T-helper 22 cell (primary cell): Measurements from ENCODE around the gene HYAL2.
A peak's percentile ranks its signal among the peaks of the same experiment; 100 is the strongest.
"Not testable (repeated sequence)": the region's sequence is repeated elsewhere in the genome, so short reads cannot be mapped to it uniquely, and the experiment has no call there.

Experiments
- DNase-seq: peaks from one replicate; pipeline ENCODE4 v3.0.0-alpha.2; 2020; ENCODE audit warnings: low read depth

Gene HYAL2

DNA sequence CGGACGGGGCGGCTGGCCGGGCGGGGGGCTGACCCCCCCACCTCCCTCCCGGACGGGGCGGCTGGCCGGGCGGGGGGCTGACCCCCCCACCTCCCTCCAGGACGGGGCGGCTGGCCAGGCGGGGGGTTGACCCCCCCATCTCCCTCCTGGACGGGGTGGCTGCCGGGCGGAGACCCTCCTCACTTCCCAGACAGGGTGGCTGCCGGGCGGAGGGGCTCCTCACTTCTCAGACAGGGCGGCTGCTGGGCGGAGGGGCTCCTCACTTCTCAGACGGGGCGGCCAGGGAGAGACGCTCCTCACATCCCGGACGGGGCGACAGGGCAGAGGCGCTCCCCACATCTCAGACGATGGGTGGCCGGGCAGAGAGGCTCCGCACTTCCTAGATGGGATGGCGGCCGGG, 10.5 kb downstream of the HYAL2 start:
- not testable (repeated sequence) for DNase-seq

DNA sequence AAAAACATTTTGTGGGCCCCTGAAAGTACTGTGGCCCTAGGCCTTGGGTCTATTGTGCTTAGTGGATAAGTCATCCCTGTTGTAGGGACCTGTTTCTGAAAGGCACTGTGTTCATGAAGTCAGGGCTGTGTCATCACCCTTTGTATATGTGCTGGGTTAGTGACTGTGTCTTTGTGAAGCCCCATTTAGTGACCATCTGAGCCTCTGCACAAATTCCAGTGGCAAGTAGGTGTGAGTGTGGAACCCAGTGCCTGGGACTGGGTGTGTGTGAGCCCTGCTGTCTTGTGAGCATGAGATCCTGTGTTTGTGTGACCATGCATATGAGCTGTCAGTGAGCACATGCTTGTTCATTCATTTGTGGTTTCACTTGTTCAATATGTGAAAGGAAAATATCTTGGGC, 17.9 kb downstream of the HYAL2 start:
- DNase-seq = no peak

DNA sequence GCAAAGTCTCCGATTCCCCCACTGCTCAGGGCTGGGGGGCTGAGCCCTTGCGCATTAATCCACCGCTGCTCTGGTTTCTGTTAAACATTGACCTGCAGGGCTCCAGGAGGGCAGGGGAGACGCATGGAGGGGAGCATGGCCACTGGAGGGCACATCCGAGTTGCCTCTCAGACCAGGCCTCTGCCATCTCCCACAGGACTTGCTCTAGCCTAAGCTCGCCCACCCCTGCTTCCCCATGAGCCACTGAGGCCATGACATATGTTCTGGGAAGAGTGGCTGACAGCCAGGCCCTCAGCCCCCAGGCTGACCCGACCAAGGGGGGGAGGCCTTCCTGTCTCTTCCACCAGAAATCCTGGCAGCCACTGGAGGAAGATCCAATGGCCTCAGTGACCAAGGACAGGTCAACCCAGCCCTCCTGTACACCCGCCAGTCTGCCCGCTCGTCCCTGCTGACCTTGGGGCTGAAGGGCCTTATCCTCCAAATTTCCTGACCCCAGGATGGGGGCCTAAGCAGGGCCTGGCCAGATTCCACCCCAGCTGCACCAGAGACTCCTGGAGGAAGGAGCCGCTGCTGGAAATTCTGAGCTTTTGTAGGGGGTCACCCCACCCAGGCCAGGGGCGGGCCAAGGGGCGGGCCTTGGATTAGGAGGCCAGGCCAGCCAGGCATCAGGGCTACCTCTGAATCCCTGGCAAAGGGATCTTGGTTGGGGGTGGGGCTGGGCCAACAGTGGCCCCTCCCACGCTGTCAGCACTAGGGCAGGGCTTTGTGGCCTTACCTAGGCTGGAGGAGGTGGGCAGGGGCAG, 19.3 kb downstream of the HYAL2 start, which contains the start of gene HYAL1:
HYAL1 (minus strand) TSS at position 562 of the 803 bp plus-strand sequence. CDS start 618 bp downstream, outside the sequence.
- DNase-seq = no peak

DNA sequence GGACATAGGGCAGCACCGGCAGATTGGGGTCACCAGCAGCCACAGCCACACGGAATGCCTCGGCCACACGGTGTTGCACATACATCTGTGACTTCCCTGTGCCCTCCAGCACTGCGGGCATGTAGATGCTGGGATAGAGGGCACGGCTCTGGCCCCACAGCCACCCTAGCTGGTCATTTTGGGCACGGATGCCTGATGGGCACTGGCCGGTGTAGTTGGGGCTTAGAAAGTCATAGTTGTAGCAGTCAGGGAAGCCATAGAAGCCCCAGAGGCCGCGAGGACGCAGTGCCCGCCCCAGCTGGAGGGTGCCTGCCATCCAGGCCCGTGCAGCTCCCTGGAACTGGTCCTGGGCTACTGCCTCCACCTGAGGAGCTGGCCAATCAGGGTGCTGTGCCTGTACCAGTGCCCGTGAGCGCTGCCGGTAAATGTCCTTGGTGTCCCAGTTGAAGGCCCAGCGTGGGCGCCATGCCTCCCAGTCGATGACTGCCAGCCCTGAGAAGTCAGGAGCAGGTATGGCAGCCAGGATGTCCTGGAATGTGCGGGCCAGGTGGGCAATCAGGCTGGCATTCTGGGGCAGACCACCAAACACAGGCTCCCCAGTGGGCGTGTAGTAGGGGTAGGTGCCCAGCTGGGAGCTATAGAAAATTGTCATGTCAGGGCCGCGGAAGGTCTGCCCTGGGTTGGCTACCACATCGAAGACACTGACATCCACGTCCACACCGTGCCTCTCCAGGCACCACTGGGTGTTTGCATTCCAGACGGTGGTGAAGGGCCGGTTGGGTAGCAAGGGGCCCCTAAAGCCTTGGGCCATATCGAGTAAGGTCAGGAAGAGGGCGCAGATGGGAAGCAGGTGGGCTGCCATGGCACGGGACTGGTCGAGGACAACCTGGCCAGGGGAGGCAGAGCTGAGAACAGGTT, 20.2 kb downstream of the HYAL2 start:
- no peak for DNase-seq

DNA sequence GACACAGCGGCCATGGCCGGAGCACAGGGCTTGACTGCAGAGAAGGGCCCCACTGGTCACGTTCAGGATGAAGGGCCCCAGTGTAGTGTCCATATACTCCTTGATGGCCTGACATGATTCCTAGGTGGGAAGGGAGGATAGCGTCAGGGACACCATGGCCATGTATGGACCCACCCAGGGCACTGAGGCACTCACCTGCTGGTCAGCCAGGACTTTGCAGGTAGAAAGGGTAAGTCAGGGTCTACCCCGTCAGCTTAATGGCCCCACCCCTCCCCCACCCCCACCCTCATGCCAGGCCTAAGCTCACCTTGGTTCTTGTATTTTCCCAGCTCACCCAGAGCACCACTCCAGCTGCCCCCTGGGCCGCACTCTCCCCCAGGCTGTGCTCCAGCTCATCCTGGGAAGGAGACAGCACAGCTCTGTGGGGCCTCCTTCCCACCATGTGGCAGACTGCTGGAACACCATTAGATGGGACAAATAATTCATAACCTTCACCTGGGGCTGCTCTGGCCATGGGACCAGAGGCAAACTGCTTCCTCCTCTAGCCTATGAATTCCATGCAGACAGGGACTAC, 21.8 kb downstream of the HYAL2 start:
- no peak for DNase-seq

DNA sequence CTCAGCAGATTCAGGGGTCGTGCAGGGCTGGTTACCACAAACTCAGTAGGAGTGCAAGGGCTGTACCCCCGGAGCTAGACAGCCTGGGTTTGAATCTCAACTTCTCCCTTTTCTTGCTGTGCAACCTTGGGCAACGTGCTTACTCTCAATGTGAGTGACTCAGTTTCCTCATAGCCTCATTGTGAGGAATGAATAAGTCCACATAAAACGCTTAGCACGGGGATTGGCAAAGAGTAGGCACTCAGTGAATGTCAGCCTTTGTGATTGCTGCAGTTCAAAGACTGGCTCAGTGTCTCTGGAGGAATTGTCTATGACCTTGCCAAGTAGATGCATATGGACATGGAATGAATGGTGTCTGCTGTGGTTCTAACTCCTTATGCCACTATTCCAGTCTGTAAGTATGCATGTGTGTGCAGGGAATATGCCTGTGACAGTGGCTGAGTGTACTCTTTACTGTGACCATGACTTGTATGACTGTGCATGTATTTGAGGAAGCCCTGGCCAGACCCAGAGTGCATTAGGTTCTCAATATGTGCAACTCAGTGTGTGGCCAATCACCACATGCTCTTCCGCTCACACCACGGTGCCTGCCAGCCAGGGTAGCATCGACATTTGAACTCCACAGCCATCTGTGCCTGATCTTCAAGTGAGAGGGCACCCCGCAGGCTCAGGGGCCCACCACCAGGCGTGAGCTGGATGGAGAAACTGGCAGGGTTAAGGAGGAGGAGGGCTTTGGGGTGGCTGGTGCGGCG, 22.4 kb downstream of the HYAL2 start:
- no peak for DNase-seq

DNA sequence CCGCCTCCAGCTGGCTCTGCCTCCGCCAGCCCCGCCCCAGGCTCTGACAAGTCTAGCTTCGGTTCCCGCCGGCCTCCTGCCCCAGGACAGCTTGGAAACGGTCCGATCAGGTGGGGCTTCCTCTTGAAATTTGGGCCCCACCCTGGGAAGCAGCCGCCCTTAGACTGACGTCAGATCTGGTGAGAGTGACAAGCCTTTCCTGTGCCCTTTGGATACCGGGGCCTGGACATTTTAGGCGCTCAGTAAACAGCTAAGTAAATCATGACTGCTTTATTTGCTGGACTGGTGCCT, 23.0 kb downstream of the HYAL2 start:
- no peak for DNase-seq

DNA sequence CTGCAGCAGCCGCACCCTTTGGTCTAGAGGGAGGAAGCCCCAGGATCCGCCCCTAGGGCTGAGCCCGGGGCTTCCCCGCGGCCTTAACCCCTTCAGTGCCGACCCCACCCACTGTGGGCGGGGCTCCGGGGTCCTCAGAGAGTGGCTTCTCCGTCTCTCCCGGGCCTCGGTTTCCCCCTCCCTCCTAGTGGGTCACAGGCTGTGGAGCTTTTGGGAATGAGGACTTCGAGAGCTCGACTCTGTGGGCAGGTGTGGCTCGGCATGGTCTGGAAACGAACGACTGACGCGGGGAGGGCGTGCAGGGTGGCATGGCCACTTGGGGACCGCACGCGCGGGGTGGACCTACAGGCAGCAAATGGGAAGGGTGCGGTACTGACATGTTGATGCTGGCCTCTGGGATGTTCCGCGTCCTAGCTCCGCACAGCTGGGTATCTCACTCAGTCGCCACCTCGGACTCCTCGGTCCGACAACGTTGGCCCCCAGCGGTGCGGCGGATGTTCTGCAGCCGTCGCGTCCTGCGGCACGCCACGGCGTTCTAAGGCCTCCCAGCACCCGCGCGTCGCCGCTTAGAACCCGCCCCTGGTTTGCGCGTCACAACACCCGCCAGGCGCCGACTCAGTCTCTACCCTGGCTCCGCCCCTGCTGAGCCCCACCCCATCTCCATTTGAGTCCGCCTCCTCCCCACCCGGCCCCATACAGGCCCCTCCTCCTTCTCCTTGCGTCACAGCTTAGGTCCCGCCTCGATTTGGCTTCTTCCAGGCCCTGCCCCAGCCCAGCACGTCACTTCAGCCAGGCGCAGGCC, 23.5 kb downstream of the HYAL2 start, which contains the start of the genes HYAL3 and NAA80:
HYAL3 (minus strand) TSS at position 570 of the 802 bp plus-strand sequence. CDS start 3,803 bp downstream, outside the sequence.
NAA80 (minus strand) TSS at position 570 of the 802 bp plus-strand sequence. CDS start 1,942 bp downstream, outside the sequence.
- peak; percentile 98 for DNase-seq

DNA sequence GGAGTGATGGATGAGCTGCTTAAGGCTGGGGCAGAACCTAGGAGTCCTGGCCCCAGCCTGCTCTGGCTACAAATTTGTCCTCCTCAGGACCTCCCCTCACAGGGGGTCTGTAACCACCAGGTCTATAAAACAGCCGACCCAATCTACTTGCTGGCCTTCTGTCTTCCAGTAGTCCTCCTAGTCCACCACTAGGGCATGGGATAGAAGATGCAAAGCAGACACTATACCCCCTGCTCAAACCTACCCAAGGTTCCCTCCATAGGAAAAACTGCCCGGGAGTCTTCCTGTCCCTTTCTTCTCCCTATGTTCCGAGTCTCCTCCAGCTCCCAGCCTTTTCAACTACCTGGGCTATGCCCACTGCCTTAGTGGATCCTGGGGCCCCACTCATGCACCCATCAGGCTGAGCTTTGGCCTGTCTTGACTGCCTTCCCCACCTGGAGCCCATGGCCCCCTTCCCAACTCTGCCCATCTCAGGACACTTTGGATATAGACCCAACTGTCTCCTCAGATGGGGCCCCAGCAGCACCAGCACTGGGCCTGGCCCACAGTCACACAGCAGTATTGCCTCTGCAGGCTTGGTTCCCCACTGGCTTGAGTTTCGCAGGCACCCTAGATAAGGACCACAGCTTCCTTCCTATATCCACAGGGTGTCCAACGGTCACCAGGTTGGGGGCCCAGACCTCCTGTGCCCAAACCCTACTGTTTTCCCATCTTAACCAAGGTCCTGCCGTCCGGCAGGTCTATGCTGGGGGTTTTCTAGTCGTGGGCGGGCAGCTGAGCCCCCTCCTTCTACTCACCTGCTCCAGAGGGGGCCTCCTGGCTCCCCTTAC, 24.4 kb downstream of the HYAL2 start:
- no peak for DNase-seq

DNA sequence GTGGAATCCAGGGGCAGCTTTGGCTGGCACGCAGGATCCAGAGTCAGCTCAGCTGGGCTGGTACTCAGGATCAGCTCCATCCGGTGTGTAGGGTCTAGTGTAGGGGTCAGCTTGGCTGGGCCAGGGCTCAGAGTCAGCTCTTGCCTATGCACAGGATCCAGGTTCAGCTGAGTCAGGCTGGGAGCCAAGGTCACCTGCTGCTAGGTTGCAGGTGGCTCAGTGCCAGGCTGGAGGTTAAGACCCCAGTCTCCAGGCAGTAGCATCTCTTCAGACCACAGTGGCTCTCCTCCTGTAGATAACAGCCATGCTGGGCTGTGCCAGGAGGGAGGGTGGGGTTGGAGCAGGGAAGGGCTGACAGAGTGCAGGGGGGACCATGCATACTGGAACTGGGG, 25.2 kb downstream of the HYAL2 start:
- DNase-seq = no peak

DNA sequence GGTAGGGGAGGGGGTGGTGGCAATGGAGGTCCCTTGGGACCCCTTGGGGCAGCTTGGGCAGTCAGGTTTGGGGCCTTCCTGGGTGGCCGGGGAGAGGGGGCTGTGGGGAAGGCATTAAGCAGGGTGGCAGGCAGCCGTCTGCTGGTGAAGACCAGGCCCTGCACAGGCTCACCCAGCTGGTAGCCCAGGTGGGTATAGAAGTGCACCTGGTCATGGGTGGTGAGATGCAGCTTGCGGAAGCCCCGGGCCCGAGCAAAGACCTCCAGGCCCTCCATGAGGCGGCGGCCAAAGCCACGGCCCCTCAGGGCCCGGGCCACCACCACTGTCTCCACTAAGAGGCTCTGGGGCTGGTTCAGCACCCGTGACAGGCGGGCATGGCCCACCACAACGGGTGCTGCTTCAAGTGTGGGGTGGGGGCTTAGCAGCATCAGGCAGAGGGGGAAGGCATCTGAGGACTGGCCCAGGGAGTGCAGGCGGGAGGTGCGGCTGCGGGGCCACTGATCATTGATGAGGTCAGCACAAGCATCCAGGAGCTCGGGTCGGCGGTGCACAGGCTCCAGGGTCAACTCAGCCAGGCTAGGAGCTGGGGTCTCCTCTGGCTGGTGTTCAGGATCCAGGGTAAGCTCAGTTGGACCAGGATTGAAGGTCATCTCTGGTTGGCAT, 25.7 kb downstream of the HYAL2 start:
- DNase-seq = no peak

DNA sequence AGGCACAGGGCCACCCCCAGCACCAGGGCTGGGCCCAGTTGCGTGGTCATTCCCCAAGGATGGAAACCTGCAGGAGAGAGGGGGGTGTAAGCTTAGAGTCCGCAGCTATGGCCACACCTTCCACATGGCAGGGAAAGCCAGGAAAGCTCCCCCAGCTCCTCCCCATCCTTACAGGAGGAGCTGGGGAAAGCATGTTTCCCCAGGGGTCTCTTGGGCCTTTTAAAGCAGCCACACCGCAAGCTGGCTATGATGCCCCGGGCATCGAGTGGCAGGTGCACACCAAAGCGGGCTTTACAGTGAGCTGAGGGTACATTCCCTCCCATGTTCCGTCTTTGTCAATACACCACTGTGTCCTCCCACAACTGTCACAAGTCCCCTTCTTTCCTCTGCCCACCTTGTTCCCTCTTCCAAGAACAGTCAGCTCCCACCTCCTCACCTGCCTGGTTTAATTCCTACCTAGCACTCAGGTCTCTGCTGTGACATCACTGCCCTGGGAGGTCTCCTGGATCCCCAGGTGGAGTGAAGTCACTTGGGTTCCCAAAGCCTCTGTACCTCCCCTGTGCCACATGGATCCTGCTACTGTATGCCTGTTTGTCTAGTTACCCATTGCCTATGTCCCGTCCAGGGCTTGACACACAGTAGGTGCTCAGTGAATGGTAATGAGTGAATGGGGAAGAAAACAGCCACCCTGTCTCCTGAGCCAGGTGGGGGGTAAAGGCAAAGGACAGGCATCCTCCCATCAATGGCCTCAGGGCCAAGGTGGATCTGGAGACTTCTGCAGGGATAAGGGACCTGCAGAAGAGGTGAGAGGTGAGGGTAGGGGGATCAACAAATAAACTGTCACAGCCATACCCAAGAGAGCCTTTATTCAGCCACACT, 26.8 kb downstream of the HYAL2 start:
- DNase-seq = no peak

DNA sequence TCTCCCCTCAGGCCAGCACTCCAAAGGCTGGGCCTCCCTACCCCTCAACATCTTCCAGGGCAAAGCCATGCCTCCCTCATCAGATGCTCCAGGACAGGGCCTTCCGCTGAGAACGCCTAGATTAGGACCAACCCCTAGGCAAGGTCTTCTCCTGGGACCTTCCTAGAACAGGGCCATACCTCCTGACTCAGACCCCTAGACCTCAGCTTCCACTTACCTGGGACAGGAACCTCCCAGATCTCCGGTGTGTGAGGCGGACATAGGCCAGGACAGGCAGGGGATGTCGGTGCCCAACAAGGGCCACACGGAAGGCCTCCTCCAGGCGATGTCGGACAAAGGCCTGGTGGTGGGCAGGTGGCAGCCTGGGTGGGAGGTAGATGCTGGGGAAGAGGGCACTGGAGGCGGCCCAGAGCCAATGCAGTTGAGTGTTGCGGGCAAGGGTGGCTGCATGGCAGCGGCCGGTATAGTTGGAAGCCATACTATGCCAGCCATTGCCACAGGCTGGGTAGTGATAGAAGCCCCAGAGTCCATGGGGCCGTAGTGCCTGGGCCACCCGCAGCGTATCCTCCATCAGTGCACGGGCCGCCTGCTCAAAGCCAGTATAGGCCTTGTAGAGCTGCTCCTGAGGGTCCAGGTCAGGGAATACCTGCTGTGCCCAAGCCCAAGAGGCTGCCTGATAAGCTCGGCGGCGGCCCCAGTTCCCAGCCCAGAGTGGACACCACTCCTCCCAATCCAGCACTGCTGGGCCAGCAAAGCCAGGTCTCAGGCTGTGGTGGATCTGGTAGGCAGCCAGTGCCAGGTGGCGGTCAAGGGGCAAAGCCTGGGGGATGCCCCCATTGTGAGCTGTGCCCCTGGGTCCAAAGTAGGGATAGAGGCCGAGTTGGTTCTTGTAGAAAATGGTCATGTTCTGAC, 27.8 kb downstream of the HYAL2 start:
- DNase-seq = no peak

DNA sequence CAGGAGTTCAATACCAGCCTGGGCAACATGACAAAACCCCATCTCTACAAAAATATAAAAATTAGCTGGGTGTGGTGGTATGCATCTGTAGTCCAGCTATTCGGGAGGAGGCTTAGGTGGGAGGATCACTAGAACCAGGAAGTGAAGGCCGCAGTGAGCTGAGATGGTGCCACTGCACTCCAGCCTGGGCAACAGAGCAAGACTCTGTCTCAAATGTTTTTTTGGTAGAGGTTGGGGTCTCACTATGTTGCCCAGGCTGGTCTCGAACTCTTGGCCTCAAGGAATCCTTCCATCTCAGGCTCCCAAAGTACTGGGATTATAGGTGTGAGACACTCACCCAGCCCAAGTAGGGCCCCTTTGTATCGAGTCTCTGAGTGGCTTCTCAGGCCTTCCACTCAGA, 28.5 kb downstream of the HYAL2 start:
- no peak for DNase-seq

DNA sequence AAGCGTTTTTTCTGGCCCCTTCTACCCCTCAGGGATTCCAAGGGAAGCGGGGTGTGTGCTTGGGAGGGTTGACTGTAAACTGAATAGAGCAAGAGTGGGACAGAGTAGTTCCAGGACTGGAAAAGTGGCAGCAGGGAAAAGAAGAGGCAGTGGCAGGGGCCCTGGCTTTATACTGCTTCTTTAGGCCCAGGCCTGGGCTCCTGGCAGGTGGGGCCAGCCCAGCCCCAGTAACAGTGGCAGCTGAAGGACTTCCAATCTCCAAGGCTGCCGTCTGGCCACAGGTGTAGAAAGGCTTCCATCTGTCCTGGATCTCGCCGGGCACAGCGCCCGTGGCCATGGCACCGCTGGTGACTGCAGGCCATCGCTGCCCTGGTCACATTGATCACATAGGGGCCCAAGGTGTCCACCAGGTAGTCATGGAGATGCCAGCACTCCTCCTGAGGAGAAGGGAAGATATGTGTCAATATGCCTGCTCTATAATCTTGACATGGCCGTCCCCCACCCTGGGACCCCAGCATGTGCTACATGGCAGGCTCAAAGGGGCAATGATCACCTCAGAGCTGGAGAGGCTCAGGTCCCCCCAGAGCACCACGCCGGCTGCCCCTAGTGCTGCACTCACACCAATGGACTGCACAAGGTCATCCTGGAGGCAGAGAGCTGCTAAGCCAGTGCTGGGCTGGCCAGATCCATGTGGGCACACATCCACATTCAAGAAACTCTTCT, 29.3 kb downstream of the HYAL2 start:
- no peak for DNase-seq

DNA sequence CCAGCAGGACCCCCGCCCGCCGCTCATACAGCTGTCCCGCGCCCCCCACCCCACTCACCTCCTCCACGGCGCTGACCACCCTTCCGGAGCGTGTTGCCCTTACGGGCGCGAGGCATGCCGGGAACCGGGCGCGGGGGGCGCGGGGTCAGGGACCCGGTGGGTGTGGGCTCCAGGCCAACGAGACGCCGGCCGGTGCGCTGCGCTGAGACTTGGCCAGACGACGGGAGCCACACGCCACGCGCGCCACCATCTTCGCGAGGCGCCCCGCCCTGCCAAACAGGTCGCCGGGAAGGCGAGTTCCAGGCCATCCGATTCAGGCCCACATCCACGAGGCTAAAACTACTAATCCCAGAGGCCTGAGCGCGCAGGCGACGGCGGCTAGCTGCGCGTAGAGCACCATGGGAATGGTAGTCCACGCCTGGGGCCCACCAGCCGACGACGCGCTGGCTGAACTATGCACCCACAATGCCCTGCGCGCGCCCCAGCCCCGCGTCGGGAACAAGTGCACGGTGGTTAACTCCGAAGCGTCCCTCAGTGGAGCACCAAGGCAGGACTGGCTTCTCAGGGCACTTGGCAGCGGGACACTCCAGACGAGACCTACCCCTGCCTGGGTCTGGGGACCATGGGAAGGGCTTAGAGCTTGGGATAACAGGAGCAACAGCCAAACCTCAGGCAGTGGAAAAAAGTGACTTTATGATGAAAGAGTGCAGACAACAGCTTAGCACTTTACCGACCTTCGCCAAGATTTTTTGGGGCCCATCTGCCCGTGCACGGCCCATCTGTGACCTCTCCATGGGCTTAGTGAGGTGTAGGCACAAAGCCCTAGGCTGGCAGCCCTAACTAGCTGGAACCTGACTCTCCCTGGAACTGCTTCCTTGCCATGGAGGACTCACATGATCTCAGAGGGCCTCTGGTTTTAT, 30.1 kb downstream of the HYAL2 start, which contains the start of gene IFRD2:
IFRD2 (minus strand) TSS at position 271 of the 920 bp plus-strand sequence; CDS start at position 116, 155 bp downstream.
- DNase-seq = peak; percentile 95
